Measurements from ENCODE around the gene CD86. TPM values are rescaled to one million over a fixed set of nuclear protein-coding genes. Genes with fewer than 3 reads are reported as not detected.

CD86 gene
- total RNA-seq, 1 donor = not detected

- H4K20me1 ChIP-seq (ENCODE audit: insufficient read depth, low read length) = no peaks in the 10 kb centered on the region
- H2AFZ ChIP-seq (ENCODE audit: low read length) = no peak overlapping the region
- H3K9me3 ChIP-seq (ENCODE audit: low read depth, low read length) = no peaks in the 10 kb centered on the region
- H3K4me1 ChIP-seq (ENCODE audit: insufficient read depth, low read length) = no peaks in the 10 kb centered on the region
- H3K27ac ChIP-seq (ENCODE audit: low read depth, low read length) = no peak overlapping the region
- no peak overlapping the region for H3K4me3 ChIP-seq (ENCODE audit: insufficient read depth, low read length)
- H3K36me3 ChIP-seq (ENCODE audit: insufficient read depth, low read length) = no peaks in the 10 kb centered on the region
- TF ChIP-seq CTCF (IDR thresholded peaks at IDR 0.05; ENCODE audit: extremely low read depth, low read depth, low read length) = no peak
- no peak overlapping the region for H3K4me2 ChIP-seq (ENCODE audit: insufficient read depth, low read length)
- peaks cover 8% of the 10 kb centered on the region for H3K27me3 ChIP-seq (ENCODE audit: insufficient read depth, low read length)
- no peak for DNase-seq (ENCODE audit: insufficient read length, low spot score, missing footprints)
- H3K79me2 ChIP-seq (ENCODE audit: insufficient read depth, low read length) = no peaks in the 10 kb centered on the region
These were observed 56.8 kb downstream of the CD86 start for GRCh38 chr3:122111974-122112373.

- H3K9me3 ChIP-seq (ENCODE audit: low read depth, low read length) = no peaks in the 10 kb centered on the region
- no peak overlapping the region for H3K4me2 ChIP-seq (ENCODE audit: insufficient read depth, low read length)
- peaks cover 4% of the 10 kb centered on the region for H3K27me3 ChIP-seq (ENCODE audit: insufficient read depth, low read length)
- H3K27ac ChIP-seq (ENCODE audit: low read depth, low read length) = no peak overlapping the region
- no peaks in the 10 kb centered on the region for H3K79me2 ChIP-seq (ENCODE audit: insufficient read depth, low read length)
- TF ChIP-seq CTCF (IDR thresholded peaks at IDR 0.05; ENCODE audit: extremely low read depth, low read depth, low read length) = no peak
- no peaks in the 10 kb centered on the region for H3K4me1 ChIP-seq (ENCODE audit: insufficient read depth, low read length)
- no peak for DNase-seq (ENCODE audit: insufficient read length, low spot score, missing footprints)
- H2AFZ ChIP-seq (ENCODE audit: low read length) = no peak overlapping the region
- no peaks in the 10 kb centered on the region for H4K20me1 ChIP-seq (ENCODE audit: insufficient read depth, low read length)
- no peak overlapping the region for H3K4me3 ChIP-seq (ENCODE audit: insufficient read depth, low read length)
- no peaks in the 10 kb centered on the region for H3K36me3 ChIP-seq (ENCODE audit: insufficient read depth, low read length)
These were observed 57.6 kb downstream of the CD86 start for GRCh38 chr3:122112754-122113153.

- Histone ChIP-seq H3K4me2 (ENCODE audit: insufficient read depth, low read length) (no peak overlapping the region), H3K4me3 (ENCODE audit: insufficient read depth, low read length) (no peak overlapping the region), H3K27me3 (ENCODE audit: insufficient read depth, low read length) (peaks cover 2% of the 10 kb centered on the region), H3K79me2 (ENCODE audit: insufficient read depth, low read length) (no peaks in the 10 kb centered on the region), H2AFZ (ENCODE audit: low read length) (no peak overlapping the region), H4K20me1 (ENCODE audit: insufficient read depth, low read length) (no peaks in the 10 kb centered on the region), H3K4me1 (ENCODE audit: insufficient read depth, low read length) (no peaks in the 10 kb centered on the region), H3K36me3 (ENCODE audit: insufficient read depth, low read length) (no peaks in the 10 kb centered on the region), H3K27ac (ENCODE audit: low read depth, low read length) (no peak overlapping the region), H3K9me3 (ENCODE audit: low read depth, low read length) (no peaks in the 10 kb centered on the region)
- DNase-seq (ENCODE audit: insufficient read length, low spot score, missing footprints) = no peak
- no peak for TF ChIP-seq CTCF (IDR thresholded peaks at IDR 0.05; ENCODE audit: extremely low read depth, low read depth, low read length)
These were observed 68.7 kb downstream of the CD86 start for GRCh38 chr3:122123850-122124249.

GRCh38 chr3:122132949-122133540, 77.9 kb downstream of the CD86 start:
- H2AFZ ChIP-seq (ENCODE audit: low read length) = no peak overlapping the region
- no peaks in the 10 kb centered on the region for H3K36me3 ChIP-seq (ENCODE audit: insufficient read depth, low read length)
- H3K4me2 ChIP-seq (ENCODE audit: insufficient read depth, low read length) = no peak overlapping the region
- DNase-seq (ENCODE audit: insufficient read length, low spot score, missing footprints) = no peak
- no peak overlapping the region for H3K4me3 ChIP-seq (ENCODE audit: insufficient read depth, low read length)
- no peaks in the 10 kb centered on the region for H3K4me1 ChIP-seq (ENCODE audit: insufficient read depth, low read length)
- H3K79me2 ChIP-seq (ENCODE audit: insufficient read depth, low read length) = no peaks in the 10 kb centered on the region
- TF ChIP-seq CTCF (IDR thresholded peaks at IDR 0.05; ENCODE audit: extremely low read depth, low read depth, low read length) = no peak
- no peak overlapping the region for H3K27ac ChIP-seq (ENCODE audit: low read depth, low read length)
- no peaks in the 10 kb centered on the region for H3K9me3 ChIP-seq (ENCODE audit: low read depth, low read length)
- H4K20me1 ChIP-seq (ENCODE audit: insufficient read depth, low read length) = no peaks in the 10 kb centered on the region
- no peaks in the 10 kb centered on the region for H3K27me3 ChIP-seq (ENCODE audit: insufficient read depth, low read length)
